Upper lobe of left lung (tissue), 4 donors: ENCODE data around the gene BATF.

ENCODE experiments used
- CTCF ChIP-seq, 6 experiments: fragments of 450-650 bp in 4 of 6; fragments of 200-600 bp in 2 of 6; sonication (generic) in 2 of 6; IDR thresholded peaks; one replicate each; pipeline ENCODE4 v1.5.1; 2016 to 2019; ENCODE audit warnings: antibody characterized with exemption in 6 of 6
- EP300 ChIP-seq, 4 donors: sonication (generic); formaldehyde crosslinking; IDR thresholded peaks; one replicate each; pipeline ENCODE4 v1.5.1; 2017; ENCODE audit warnings: antibody characterized with exemption in 4 of 4, control low read depth in 2 of 4
- POLR2A ChIP-seq, 4 donors: fragments of 450-650 bp; IDR thresholded peaks; one replicate each; pipeline ENCODE4 v1.5.1; 2016 to 2017; ENCODE audit warnings: antibody characterized with exemption in 4 of 4, mild to moderate bottlenecking in 2 of 4

- TF ChIP-seq CTCF (IDR thresholded peaks at IDR 0.05) (no peak), EP300 (IDR thresholded peaks at IDR 0.05) (no peak), POLR2A (IDR thresholded peaks at IDR 0.05) (no peak)
Measured at GRCh38 chr14:75482366-75482765, 39.9 kb upstream of the BATF start.
